GM19397 (cell line): Measurements from ENCODE around the gene DCDC2B.

ENCODE experiments used
- ATAC-seq: cut with Tn5 transposase; IDR thresholded peaks from one replicate; pipeline ENCODE4 v1.9.1; 2021; ENCODE audit warnings: mild to moderate bottlenecking, moderate library complexity; ENCODE audit not compliant: unreplicated experiment

Gene DCDC2B

DNA sequence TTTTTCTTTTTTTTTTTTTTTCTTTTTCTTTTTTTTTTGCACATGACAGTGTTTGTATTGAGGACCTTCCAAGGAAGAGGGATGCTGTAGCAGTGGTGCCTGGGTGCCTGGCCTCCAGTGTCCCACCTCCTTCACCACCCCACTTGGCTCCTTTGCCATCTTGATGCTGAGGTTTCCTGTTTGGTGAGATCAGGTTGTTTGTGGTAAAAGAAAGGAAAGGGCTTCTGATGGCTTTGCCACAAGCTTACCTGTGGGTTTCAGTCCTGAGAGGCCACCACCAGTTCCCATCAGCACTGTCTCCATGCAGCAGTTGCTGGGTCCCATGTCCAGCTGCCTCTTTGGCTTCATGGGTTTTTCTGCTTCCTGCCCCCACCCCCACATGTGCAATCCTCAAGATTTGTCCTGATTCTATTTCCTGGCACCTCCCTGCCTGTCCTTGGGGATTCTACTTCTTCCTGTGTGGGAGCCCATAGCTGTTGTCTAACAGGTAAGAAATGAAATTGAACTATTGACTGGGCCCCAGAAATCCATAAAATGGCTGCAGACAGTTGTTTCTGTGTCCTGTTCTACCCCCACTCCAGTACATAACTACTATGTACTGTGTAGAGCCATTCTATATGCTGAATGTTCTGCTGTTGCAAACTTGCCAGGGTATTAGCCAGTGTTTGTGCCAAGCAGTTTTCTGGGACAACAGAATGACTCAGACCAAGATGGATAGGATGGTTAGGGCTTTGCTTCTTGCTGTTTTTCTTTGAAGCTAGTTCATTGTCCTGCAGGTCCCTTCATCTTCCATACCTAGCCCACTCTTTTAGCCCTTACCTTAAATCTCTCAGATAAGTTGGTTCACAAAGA lies 12.7 kb upstream of the DCDC2B start:
- no peak for ATAC-seq

GRCh38 chr1:32197074-32197473 lies 11.8 kb upstream of the DCDC2B start:
- no peak for ATAC-seq

- no peak for ATAC-seq
These were observed 11.1 kb upstream of the DCDC2B start for GRCh38 chr1:32197837-32198236.

- ATAC-seq: no peak
These were observed 10.4 kb upstream of the DCDC2B start for GRCh38 chr1:32198237-32199042.

- ATAC-seq: no peak
These were observed 9.7 kb upstream of the DCDC2B start for GRCh38 chr1:32199043-32199716.

DNA sequence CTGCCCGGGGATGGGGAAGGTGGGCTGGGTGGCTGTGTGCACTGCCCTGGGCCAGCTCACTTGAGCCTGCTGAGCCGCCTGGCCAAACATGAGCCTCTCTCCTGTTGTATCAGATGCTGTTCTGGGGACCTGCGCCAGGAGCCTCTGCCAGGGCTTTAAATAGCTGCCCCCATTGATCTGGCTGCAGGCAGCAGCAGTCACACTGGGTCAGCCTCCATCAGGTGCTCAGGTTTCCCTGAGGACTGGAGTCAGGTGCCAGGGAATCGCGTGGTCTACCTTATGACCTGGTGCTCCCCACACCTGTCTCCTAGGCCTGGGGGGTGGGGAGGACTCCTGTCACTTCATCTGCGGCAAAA lies 9.2 kb upstream of the DCDC2B start:
- no peak for ATAC-seq

DNA sequence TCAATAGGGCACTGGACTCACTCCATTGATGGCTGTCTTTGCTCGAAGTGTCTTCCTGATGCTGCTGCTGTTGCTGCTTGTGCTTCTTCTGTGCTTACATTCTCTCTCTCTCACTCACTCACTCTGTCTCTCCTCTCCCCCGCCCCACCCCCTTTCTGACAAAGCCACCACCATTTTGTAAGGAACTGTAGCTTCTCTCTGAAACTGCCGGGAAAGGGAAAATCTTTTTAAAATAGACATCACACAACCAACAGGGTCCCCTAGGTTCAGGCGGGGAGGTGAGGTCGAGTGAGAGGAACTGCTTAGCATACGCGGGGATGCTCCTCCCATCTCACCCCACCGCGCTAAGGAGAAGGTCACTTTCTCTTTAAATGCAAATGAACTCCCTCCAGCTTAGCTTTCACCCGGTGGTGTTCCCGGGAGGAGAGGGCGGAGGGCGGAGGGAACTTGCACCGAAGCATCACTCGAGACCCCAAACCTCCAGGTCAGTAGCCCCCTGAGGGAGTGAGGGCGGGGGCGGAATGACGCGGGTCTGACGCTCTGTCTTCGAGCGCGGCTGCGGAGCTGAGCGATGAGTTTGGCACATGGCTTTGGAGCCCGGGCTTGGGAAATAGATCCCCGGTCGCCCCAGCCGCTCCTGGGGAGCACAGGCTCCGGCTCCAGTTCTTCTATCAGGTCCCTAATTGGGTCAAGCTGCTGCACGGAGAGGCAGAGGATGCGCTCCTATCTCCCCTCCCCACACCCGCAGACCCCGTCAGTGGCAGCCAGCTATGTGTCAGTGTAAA lies 8.5 kb upstream of the DCDC2B start, which contains the start of gene CCDC28B:
TSS of gene CCDC28B (plus strand) at position 370 of the 785 bp plus-strand sequence. CDS start 1,341 bp downstream, outside the sequence.
- ATAC-seq: no peak

GRCh38 chr1:32201011-32201855 lies 7.7 kb upstream of the DCDC2B start:
- no peak for ATAC-seq

- ATAC-seq: no peak
These were observed 3.9 kb upstream of the DCDC2B start for GRCh38 chr1:32204943-32205361.

GRCh38 chr1:32205401-32206370 lies 3.2 kb upstream of the DCDC2B start, which contains the start of gene IQCC:
Gene IQCC, plus strand, starts transcription at chr1:32205671. Its CDS starts 11 bp downstream, at chr1:32205682.
- ATAC-seq: peak; percentile 46

GRCh38 chr1:32208469-32208868 lies 420 bp upstream of the DCDC2B start:
- ATAC-seq: no peak

- ATAC-seq: no peak
These were observed 7.0 kb downstream of the DCDC2B start for GRCh38 chr1:32215629-32216480.

DNA sequence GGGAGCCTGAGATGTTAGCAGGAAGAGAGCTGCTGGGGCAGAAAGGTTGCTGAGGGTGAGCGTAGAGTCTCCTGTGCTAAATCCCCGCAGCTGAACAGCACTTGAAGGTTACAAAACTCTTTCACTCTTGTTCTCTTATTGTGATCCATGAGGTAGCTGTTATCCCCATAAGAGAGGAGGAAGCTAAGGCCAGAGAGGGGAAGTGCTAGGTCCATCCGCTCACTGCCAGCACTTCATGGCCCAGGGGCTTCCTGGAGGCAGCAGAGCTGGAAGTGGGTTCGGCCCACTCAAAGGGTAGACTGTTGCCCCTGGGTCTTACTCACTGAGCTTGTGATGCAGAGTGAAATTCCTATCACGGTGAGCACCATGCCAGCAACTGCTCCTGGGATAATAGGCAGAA lies 7.7 kb downstream of the DCDC2B start:
- ATAC-seq: no peak

DNA sequence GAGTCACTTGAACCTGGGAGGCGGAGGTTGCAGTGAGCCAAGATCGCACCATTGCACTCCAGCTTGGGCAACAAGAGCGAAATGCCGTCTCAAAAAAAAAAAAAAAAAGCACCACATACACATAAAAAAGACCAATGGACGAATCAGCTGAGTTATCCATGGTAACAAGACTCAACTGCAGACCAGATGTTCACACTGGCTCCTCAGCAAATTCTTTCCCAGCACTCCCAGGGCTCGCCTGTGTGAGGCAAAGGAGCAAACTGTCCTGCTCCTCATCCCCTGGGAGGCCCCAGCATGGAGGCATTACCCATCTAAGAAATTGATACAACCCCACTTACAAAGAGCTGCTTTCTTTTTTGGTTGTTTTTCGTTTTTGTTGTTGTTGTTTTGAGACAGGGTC lies 10.1 kb downstream of the DCDC2B start:
- ATAC-seq: no peak

GRCh38 chr1:32220746-32221580 lies 12.1 kb downstream of the DCDC2B start:
- ATAC-seq: no peak

- ATAC-seq: no peak
These were observed 12.7 kb downstream of the DCDC2B start for GRCh38 chr1:32221581-32221979.
